ENCODE results near the gene MAS1.

Gene MAS1

DNA sequence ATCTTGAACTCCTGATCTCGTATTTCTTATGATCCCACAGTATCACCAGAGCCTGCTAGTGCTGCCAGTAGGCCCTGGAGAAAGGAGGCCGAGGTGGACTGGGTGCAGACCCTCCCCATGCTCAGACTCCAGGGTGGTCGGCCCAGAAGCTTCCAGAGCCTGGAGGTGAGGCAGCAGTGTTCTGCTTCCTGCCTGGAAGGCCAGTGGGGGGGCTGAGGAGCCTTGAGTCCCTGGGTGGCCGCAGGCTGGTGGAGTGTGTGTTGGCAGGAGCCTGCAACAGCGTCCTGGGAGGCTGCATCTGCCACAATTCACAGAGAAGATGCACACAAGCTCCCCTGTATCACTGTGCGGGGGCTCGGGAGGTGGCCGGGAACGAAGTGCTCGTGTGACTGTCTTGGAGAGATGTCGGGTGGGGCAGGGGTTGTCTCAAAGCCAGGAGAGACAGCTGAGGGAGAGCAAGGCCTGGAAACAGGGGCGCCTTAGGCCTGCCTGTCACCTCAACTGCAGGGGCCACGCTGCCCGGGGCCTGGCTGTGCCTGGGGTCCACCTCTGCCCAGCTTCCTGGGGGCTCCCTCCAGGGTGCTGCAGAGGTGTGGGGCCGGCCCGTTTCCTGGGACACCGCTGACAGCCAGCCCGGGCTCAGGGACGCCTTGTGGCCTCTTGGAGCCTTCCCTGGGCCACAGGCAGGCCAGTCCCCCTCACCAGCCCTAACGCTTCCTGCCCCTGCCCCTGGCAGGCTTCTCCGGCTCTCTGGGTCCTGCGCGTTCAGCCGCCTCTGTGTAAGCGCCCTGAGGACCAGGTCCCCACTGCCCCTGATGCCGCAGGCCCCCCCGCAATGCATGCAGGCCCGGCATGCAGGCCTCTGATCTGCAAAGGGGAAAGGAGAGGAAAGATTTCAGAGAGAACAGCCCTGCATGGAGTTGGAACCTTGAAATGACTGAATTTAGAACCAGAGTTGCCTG is 24.2 kb upstream of the MAS1 start:
- H3K4me1 Mint-ChIP-seq (ENCODE audit: low read depth in 2 of 2): peaks cover 0 to 5% of the 10 kb centered on the region in 2 donors
- H3K4me3 Mint-ChIP-seq: no peak overlapping the region
- no peak for ATAC-seq (replicated peaks)
- no peaks in the 10 kb centered on the region for H3K36me3 Mint-ChIP-seq (ENCODE audit: insufficient read depth)
- DNase-seq: no peak
- no peak overlapping the region for H3K27ac Mint-ChIP-seq
- peaks cover 0 to 3% of the 10 kb centered on the region in 2 donors for H3K9me3 Mint-ChIP-seq
- peaks cover 14 to 29% of the 10 kb centered on the region in 2 donors for H3K27me3 Mint-ChIP-seq

DNA sequence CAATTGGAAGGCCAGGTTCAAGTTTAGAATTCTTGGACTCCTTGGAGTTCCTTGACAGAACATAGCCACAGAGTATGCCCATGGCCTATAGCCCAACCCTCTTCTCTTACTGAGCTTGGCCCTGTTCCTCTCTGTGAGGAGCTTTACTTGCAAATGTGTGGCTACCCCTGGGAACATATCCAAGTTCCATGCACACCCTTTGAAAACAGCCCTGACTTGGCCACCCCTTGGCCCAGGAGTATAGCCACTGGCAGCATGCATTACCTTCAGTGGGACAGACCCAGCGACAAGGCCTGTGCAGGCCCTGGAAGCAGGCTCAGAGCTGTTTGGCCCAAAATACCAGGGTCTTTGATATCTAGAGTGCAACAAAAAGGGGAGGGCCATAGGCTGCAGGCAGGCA is 19.5 kb upstream of the MAS1 start:
- no peak for DNase-seq
- Mint-ChIP-seq H3K9me3 (peaks cover 0 to 3% of the 10 kb centered on the region in 2 donors), H3K27me3 (peaks cover 0 to 22% of the 10 kb centered on the region in 2 donors), H3K4me1 (ENCODE audit: low read depth in 2 of 2) (peaks cover 0 to 4% of the 10 kb centered on the region in 2 donors), H3K27ac (no peak overlapping the region), H3K36me3 (ENCODE audit: insufficient read depth) (no peaks in the 10 kb centered on the region), H3K4me3 (no peak overlapping the region)
- no peak for ATAC-seq (replicated peaks)

DNA sequence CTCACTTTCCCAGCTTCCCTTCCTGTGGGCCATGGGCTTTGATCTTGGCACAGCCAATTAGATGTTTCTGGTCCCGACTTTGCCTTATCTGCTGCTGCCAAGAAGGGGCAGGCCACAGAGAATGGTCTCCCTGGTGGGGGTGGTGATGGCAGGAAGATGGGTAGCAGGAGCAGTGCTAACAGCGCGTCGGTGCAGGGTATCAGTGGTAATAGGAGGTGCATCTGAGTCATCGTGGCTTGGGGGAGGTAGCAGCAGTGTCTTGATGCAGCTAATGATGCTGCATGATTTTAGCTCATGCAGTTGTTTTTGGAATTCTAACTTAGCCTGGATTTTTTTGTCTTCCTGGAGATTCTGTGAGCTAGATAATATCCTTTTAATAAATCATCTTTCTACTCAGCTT is 18.9 kb upstream of the MAS1 start:
- ATAC-seq (replicated peaks) (no peak), DNase-seq (no peak)
- no peak overlapping the region for H3K27ac Mint-ChIP-seq
- H3K27me3 Mint-ChIP-seq: peaks cover 0 to 18% of the 10 kb centered on the region in 2 donors
- H3K36me3 Mint-ChIP-seq (ENCODE audit: insufficient read depth): no peaks in the 10 kb centered on the region
- H3K4me3 Mint-ChIP-seq: no peak overlapping the region
- peaks cover 0 to 2% of the 10 kb centered on the region in 2 donors for H3K4me1 Mint-ChIP-seq (ENCODE audit: low read depth in 2 of 2)
- peaks cover 0 to 3% of the 10 kb centered on the region in 2 donors for H3K9me3 Mint-ChIP-seq

DNA sequence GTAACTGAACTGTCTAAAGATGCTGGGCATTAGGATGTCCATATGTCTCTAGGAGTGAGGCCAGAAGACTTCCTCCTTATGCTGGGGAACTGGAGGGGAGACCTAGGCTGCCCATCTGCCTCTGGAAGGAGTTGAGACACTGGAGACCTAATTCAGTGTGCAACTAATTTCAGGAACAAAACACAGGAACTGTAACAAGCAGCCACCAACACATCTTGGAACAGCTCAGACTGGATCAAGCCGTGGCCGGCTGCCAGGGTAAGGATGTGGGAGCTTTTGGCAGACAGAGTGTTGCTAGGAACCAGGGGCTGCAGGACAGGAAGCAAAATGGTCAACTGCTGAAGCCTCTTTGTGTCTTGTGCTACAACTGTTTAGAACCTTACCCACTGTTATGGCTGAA is 16.4 kb upstream of the MAS1 start:
- Mint-ChIP-seq H3K27ac (no peak overlapping the region), H3K4me3 (no peak overlapping the region), H3K4me1 (ENCODE audit: low read depth in 2 of 2) (peaks cover 0 to 2% of the 10 kb centered on the region in 2 donors), H3K36me3 (ENCODE audit: insufficient read depth) (no peaks in the 10 kb centered on the region), H3K27me3 (peaks cover 7 to 29% of the 10 kb centered on the region in 2 donors), H3K9me3 (no peaks in the 10 kb centered on the region)
- DNase-seq (no peak), ATAC-seq (replicated peaks) (no peak)

DNA sequence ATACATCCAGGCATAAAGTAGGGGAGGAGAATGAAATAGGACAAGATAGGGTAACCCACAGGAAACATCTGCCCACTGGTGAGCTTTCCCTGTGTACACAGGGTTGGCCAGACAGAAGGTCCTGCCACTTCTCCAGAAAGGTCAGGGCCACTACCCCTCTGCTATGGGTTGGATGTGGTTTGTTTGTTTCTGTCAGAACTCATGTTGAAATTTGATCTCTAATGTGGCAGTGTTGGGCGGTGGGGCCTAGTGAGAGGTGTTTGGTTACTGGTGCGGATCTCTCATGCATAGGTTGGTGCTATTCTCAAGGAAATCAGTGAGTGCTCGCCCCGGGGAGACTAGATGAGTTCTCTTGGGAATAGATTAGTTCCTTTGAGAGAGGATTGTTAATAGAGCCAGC is 15.6 kb upstream of the MAS1 start:
- peaks cover 11 to 35% of the 10 kb centered on the region in 2 donors for H3K27me3 Mint-ChIP-seq
- no peak overlapping the region for H3K27ac Mint-ChIP-seq
- H3K36me3 Mint-ChIP-seq (ENCODE audit: insufficient read depth): no peaks in the 10 kb centered on the region
- ATAC-seq (replicated peaks) (no peak), DNase-seq (no peak)
- H3K4me1 Mint-ChIP-seq (ENCODE audit: low read depth in 2 of 2): peaks cover 0 to 2% of the 10 kb centered on the region in 2 donors
- no peak overlapping the region for H3K4me3 Mint-ChIP-seq
- H3K9me3 Mint-ChIP-seq: no peaks in the 10 kb centered on the region

DNA sequence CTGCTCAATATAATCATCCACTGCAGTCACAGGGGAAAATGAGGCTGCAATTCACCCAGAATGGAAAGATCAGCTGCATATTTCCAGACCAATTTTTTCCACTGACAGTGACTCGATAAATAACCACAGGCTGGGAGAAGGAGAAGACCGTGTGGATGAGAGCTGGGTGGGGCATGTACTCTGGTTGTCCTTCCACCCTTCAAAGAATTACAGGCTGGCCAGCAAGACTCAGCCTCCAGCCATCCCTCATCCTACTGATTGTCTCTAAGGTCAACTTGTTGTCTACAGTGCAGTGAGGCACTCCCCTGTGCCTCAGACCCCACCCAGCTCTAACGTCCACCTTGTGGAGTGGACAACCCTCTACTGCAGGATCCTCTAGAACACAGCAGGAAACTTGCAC is 14.5 kb upstream of the MAS1 start:
- DNase-seq: no peak
- no peak overlapping the region for H3K4me3 Mint-ChIP-seq
- no peaks in the 10 kb centered on the region for H3K36me3 Mint-ChIP-seq (ENCODE audit: insufficient read depth)
- H3K27ac Mint-ChIP-seq: no peak overlapping the region
- H3K4me1 Mint-ChIP-seq (ENCODE audit: low read depth in 2 of 2): peaks cover 0 to 2% of the 10 kb centered on the region in 2 donors
- no peaks in the 10 kb centered on the region for H3K9me3 Mint-ChIP-seq
- peaks cover 20 to 39% of the 10 kb centered on the region in 2 donors for H3K27me3 Mint-ChIP-seq
- ATAC-seq (replicated peaks): no peak

DNA sequence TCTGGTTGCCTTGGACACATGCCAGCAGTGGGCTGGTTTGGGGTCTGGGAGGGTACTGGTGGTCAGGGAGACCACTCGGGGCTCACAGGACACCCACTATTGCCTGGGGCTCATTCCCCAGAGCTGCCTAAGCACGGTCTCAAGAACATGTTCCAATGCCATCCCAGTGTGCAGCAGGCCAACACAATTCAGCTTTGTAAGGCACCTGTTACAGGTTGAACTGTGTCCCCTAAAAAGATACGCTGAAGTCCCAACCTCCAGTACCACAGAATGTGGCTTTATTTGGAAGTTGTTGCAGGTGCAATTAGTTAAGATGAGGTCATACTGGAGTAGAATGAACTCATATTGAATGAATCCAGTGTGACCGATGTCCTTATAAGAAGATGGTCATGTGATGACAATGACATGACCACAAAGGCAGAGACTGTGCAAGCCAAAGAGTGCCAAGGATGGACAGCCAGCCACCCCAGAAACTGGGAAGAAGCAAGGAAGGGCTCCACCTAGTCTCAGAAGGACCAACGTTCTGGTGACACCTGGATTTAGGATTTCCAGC is 13.5 kb upstream of the MAS1 start:
- no peak overlapping the region for H3K27ac Mint-ChIP-seq
- DNase-seq (no peak), ATAC-seq (replicated peaks) (no peak)
- no peaks in the 10 kb centered on the region for H3K4me1 Mint-ChIP-seq (ENCODE audit: low read depth in 2 of 2)
- no peaks in the 10 kb centered on the region for H3K36me3 Mint-ChIP-seq (ENCODE audit: insufficient read depth)
- H3K27me3 Mint-ChIP-seq: peaks cover 20 to 32% of the 10 kb centered on the region in 2 donors
- no peaks in the 10 kb centered on the region for H3K9me3 Mint-ChIP-seq
- no peak overlapping the region for H3K4me3 Mint-ChIP-seq

DNA sequence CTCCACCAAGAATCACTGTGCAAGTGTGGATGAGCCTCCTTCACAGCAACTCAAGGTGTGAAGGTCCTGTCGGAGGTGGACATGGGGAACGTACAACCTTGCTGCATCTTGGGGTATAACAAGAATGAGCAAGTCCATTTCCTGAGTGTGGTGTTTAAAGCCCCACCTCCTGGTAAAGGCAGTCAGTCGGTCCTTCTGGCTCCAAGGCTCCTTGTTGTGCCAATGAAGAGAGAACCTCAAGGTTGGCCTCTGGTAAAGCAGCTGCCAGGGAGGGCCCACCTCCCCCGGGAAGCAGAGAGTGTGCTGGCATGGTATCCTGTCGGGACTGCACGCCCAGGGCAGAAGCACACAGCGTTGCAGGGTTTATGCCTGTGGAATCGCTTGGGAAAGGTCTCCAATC is 12.4 kb upstream of the MAS1 start:
- Mint-ChIP-seq H3K36me3 (ENCODE audit: insufficient read depth) (no peaks in the 10 kb centered on the region), H3K9me3 (no peaks in the 10 kb centered on the region), H3K4me1 (ENCODE audit: low read depth in 2 of 2) (no peaks in the 10 kb centered on the region), H3K27me3 (peaks cover 20 to 32% of the 10 kb centered on the region in 2 donors), H3K27ac (no peak overlapping the region), H3K4me3 (no peak overlapping the region)
- no peak for ATAC-seq (replicated peaks)
- no peak for DNase-seq

DNA sequence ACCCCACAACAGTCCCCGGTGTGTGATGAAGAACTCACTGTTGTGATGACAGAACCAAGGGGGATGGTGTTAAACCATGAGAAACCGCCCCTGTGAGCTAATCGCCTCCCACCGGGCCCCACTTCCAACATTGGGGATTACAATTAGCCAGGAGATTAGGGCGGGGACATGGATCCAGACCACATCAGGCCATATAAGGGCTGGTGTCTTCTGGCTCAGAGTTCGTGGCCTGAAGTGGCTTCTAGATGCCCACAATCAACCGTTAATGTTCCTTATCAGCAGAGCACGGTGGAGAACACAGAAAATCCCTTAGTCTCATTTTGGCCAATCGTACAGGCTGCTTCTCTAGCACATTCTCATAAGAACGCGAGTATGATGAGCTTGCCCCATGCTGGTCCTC is 10.9 kb upstream of the MAS1 start:
- H3K9me3 Mint-ChIP-seq: no peaks in the 10 kb centered on the region
- no peak for ATAC-seq (replicated peaks)
- H3K27me3 Mint-ChIP-seq: peaks cover 20 to 26% of the 10 kb centered on the region in 2 donors
- no peak overlapping the region for H3K27ac Mint-ChIP-seq
- DNase-seq: no peak
- no peaks in the 10 kb centered on the region for H3K4me1 Mint-ChIP-seq (ENCODE audit: low read depth in 2 of 2)
- no peaks in the 10 kb centered on the region for H3K36me3 Mint-ChIP-seq (ENCODE audit: insufficient read depth)
- no peak overlapping the region for H3K4me3 Mint-ChIP-seq

DNA sequence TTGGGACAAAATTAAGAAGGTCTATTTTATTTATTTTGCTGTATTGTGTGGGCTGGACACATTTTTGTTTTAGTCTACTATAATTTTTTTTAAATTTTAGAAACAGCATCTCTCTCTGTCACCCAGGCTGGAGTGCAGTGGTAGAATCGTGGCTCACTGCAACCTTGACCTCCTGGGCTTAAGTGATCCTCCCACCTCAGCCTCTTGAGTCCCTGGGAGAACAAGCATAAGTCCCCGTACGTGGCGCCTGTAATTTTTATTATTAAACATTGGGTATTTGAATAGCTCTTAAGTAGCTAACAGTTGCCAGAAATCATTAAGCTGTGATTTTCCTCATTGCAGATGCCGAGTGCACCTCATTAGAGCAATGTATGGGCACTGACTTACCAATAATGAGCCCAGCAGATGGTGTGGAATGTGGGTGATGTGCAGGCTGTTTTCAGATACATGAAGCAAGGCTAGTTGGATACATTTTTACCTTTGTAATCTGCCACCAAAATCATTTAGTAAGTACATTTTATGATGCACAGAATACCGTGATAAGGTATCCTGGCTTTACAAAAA is 10.3 kb upstream of the MAS1 start:
- Mint-ChIP-seq H3K36me3 (ENCODE audit: insufficient read depth) (no peaks in the 10 kb centered on the region), H3K27me3 (peaks cover 21 to 27% of the 10 kb centered on the region in 2 donors), H3K4me1 (ENCODE audit: low read depth in 2 of 2) (no peaks in the 10 kb centered on the region), H3K9me3 (no peaks in the 10 kb centered on the region), H3K27ac (no peak overlapping the region), H3K4me3 (no peak overlapping the region)
- no peak for ATAC-seq (replicated peaks)
- no peak for DNase-seq

DNA sequence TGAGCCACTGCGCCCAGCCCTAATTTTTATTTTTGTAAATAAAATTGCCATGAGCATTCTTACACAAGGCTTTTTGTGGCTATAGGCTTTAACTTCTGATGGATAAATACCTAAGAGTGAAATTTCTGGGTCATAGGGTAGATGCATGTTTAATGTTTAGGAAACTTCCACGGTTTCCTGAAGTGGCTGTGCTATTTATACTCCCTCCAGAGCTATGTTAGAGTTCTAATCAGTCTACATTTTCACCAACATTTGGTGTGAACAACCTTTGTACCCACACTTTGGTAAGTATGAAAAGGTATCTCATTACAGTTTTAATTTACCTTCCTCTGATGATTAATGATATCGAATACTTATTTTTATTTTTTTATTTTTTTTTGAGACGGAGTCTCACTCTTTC is 6.1 kb upstream of the MAS1 start:
- H3K4me3 Mint-ChIP-seq: no peak overlapping the region
- H3K4me1 Mint-ChIP-seq (ENCODE audit: low read depth in 2 of 2): no peaks in the 10 kb centered on the region
- no peaks in the 10 kb centered on the region for H3K36me3 Mint-ChIP-seq (ENCODE audit: insufficient read depth)
- ATAC-seq (replicated peaks) (no peak), DNase-seq (no peak)
- H3K27ac Mint-ChIP-seq: no peak overlapping the region
- peaks cover 53% of the 10 kb centered on the region in 2 donors for H3K27me3 Mint-ChIP-seq
- no peaks in the 10 kb centered on the region for H3K9me3 Mint-ChIP-seq

DNA sequence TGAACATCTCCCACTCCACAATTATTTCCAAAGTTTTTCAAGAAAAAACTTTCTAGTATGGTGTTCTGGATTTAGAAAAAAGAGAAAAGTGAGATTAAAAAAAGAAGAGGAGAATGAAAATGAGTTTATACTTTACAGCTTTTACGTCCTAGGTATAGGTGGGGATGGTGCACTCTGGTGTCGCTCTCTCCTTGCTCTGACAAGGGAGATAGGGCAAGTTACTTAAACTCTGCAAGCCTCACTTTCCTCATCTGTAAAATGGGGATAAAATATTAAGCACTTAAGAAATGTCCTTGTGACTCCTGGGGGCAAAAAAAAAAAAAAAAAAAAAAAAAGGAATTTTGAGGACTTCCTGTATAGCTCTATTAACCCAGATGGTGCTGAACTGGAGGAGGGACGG is 4.5 kb upstream of the MAS1 start:
- H3K9me3 Mint-ChIP-seq: no peaks in the 10 kb centered on the region
- ATAC-seq (replicated peaks) (no peak), DNase-seq (no peak)
- no peak overlapping the region for H3K4me3 Mint-ChIP-seq
- H3K27ac Mint-ChIP-seq: no peak overlapping the region
- peaks cover 56 to 60% of the 10 kb centered on the region in 2 donors for H3K27me3 Mint-ChIP-seq
- H3K4me1 Mint-ChIP-seq (ENCODE audit: low read depth in 2 of 2): no peaks in the 10 kb centered on the region
- no peaks in the 10 kb centered on the region for H3K36me3 Mint-ChIP-seq (ENCODE audit: insufficient read depth)

DNA sequence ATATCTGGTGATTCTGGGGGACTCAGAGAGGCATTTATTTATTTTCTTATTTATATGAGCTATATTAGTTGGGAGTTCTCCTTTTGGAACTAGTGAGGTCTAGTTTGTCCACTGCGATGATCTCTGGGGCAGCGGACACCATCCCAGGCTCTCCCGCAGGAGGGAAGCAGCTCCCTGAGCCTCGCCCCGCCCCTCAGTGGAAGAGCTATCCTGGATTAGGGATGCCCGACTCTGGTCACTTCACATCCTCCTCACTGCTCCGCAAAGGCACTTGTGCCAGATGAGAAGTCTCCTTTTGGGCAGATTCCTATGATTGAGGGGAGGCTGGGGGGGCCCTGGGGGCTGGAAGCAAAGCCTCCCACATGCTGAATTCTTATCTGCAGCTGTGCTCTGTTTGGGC is 3.6 kb upstream of the MAS1 start:
- H3K27me3 Mint-ChIP-seq: peaks cover 64 to 68% of the 10 kb centered on the region in 2 donors
- H3K4me1 Mint-ChIP-seq (ENCODE audit: low read depth in 2 of 2): no peaks in the 10 kb centered on the region
- no peak for DNase-seq
- no peak overlapping the region for H3K4me3 Mint-ChIP-seq
- H3K27ac Mint-ChIP-seq: no peak overlapping the region
- no peaks in the 10 kb centered on the region for H3K36me3 Mint-ChIP-seq (ENCODE audit: insufficient read depth)
- no peaks in the 10 kb centered on the region for H3K9me3 Mint-ChIP-seq
- no peak for ATAC-seq (replicated peaks)

DNA sequence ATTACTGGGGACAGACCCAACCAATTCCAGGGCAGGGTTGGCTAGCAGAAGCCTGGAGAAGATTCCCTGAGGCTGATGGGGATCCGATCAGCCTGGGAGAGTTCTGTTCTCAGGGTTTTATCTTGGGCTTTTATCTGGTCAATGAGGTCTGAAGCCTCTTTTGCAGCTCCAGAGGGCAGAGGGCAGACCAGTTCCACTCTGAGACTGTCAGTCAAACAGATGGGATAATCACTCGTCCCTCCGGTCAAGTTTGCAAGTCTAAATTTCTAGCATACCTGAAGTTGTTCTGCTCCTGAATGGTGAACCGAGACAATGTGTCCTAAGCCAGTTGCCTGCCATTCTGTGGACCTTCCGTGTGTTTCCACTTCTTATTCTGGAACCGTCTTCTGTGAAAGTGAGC is 3.0 kb upstream of the MAS1 start:
- no peak overlapping the region for H3K4me3 Mint-ChIP-seq
- ATAC-seq (replicated peaks) (no peak), DNase-seq (no peak)
- no peaks in the 10 kb centered on the region for H3K4me1 Mint-ChIP-seq (ENCODE audit: low read depth in 2 of 2)
- H3K27ac Mint-ChIP-seq: no peak overlapping the region
- H3K27me3 Mint-ChIP-seq: peaks cover 69 to 75% of the 10 kb centered on the region in 2 donors
- no peaks in the 10 kb centered on the region for H3K9me3 Mint-ChIP-seq
- H3K36me3 Mint-ChIP-seq (ENCODE audit: insufficient read depth): peaks cover 1% of the 10 kb centered on the region
